Spleen (tissue), 11 donors: ENCODE data around the gene MBTPS1. TPM values are rescaled to one million over a fixed set of nuclear protein-coding genes. Genes with fewer than 3 reads are reported as not detected.

Source experiments
- DNase-seq: peaks from one replicate; pipeline ENCODE4 v3.0.0-alpha.2; 2020
- H3K27ac ChIP-seq, 8 donors: fragments of 200-600 bp; sonication (generic) in 7 of 8; 1 replicate in 4 of 8; 2 replicates in 4 of 8; pipeline versions ENCODE4 v1.5.0 to v1.8.0; 2016 to 2021; ENCODE audit warnings: inconsistent platforms in 4 of 8, mild to moderate bottlenecking in 4 of 8, moderate library complexity in 1 of 8
- H3K27me3 ChIP-seq, 7 donors: fragments of 200-600 bp; sonication (generic) in 6 of 7; replicated peaks in 1 of 7; 1 replicate in 4 of 7; 2 replicates in 3 of 7; pipeline versions ENCODE4 v1.5.0 to v1.8.0; 2016 to 2021; ENCODE audit warnings: inconsistent platforms in 3 of 7, mild to moderate bottlenecking in 1 of 7
- H3K36me3 ChIP-seq, 6 donors: fragments of 200-600 bp; sonication (generic) in 5 of 6; 1 replicate in 4 of 6; 2 replicates in 2 of 6; pipeline versions ENCODE4 v1.5.0 to v1.8.0; 2016 to 2021; ENCODE audit warnings: inconsistent platforms in 2 of 6
- H3K4me1 ChIP-seq, 6 donors: fragments of 200-600 bp; sonication (generic) in 5 of 6; 1 replicate in 3 of 6; 2 replicates in 3 of 6; pipeline versions ENCODE4 v1.5.0 to v1.8.0; 2016 to 2021; ENCODE audit warnings: inconsistent platforms in 3 of 6
- H3K4me3 ChIP-seq, 8 donors: fragments of 200-600 bp; sonication (generic) in 7 of 8; 1 replicate in 4 of 8; 2 replicates in 4 of 8; pipeline versions ENCODE4 v1.5.0 to v1.8.0; 2016 to 2021; ENCODE audit warnings: inconsistent platforms in 4 of 8, mild to moderate bottlenecking in 4 of 8, moderate library complexity in 2 of 8
- H3K9me3 ChIP-seq, 8 donors: fragments of 200-600 bp; sonication (generic) in 7 of 8; 1 replicate in 4 of 8; 2 replicates in 4 of 8; pipeline versions ENCODE4 v1.5.0 to v1.8.0; 2016 to 2021; ENCODE audit warnings: inconsistent platforms in 4 of 8
- POLR2A ChIP-seq, 3 donors: fragments of 450-650 bp; IDR thresholded peaks; one replicate each; pipeline ENCODE4 v1.5.1; 2017; ENCODE audit warnings: antibody characterized with exemption in 3 of 3, mild to moderate bottlenecking in 1 of 3
- POLR2AphosphoS5 ChIP-seq, 3 donors: sonication (generic); formaldehyde crosslinking; IDR thresholded peaks; one replicate each; pipeline ENCODE4 v1.5.1; 2017; ENCODE audit warnings: antibody characterized with exemption in 3 of 3
- WGBS, 5 donors: extraction: QIAGEN DNeasy Blood & Tissue Kit in 3 of 5; methylation state at CpG; one replicate each; pipeline versions ENCODE4 v1.1.5 to v1.1.7; 2013 to 2018; 5-methylcytosine and 5-hydroxymethylcytosine counted together
- intact Hi-C: fragments of 100-400 bp; cut with DNase I; formaldehyde crosslinking; loops from one replicate; pipeline ENCODE4 v1.15.0; 2023; ENCODE audit warnings: low total_unique reads
- polyA plus RNA-seq, 3 donors: library from polyadenylated mRNA; stranded (reverse); fragments of 200-250 nt; gene quantifications; one replicate each; pipeline ENCODE4 v1.2.1, GENCODE V29; 2013
- total RNA-seq, 7 donors: library from RNA; depleted of rRNA in 3 of 7; stranded (reverse); fragments of >200 nt in 3 of 7; fragmentation: NEBNext Ultra II Directional in 4 of 7; extraction: Animal tissue kit (Norgen Biotek cat#: 25700) in 4 of 7; gene quantifications; one replicate each; pipeline versions ENCODE4 v1.1.0 to v1.2.1, GENCODE V29; 2016 to 2021
- TF ChIP-seq, protein P1 (sequence below), 11 experiments: fragments of 200-600 bp in 7 of 11; fragments of 450-650 bp in 4 of 11; sonication (generic) in 4 of 11; IDR thresholded peaks in 8 of 11; conservative IDR thresholded peaks in 3 of 11; 1 replicate in 7 of 11; 2 replicates in 4 of 11; pipeline versions ENCODE4 v1.4.0 to v1.8.0; 2016 to 2021; ENCODE audit warnings: antibody characterized with exemption in 11 of 11, inconsistent platforms in 4 of 11, mild to moderate bottlenecking in 1 of 11
- donor health status: healthy with polysubstance abuse.
- donor health status: DM: no; HTN: no; CAD: no; lungs with moderate emphysema.
- donor health status: DM: no; HTN: no; CAD: no.
- donor health status: Bipolar disorder and iron deficiency.
- donor health status: healthy.
- donor health status: DM: no; HTN: no; CAD: no.
- donor health status: DM: yes; HTN: yes; CAD: no.

Gene MBTPS1
- total and polyA plus RNA-seq, 10 donors, result 34.5 to 121 (median 91.1) TPM

DNA sequence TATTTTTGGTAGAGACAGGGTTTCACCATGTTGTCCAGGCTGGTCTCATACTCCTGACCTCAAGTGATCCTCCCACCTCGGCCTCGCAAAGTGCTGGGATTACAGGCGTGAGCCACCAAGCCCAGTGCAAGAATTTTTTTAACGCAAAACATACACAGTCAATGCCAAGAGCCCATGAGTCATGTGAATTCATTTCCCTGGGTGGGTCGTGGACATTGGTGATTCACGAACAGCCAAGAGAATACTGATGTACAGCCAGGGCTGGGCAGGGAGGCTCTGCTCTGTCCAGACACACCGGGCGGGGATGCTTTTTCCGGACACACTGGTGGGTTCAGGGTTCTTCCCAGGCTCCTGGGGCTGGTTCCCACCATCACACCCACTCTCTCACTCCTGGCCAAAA is 91.9 kb downstream of the MBTPS1 start:
- Histone ChIP-seq H3K4me3 (no peak overlapping the region), H3K27me3 (peaks cover 0 to 66% (median 0%) of the 10 kb centered on the region in 7 donors), H3K9me3 (peaks cover 0 to 27% (median 17%) of the 10 kb centered on the region in 8 donors), H3K4me1 (peaks cover 0 to 10% (median 3%) of the 10 kb centered on the region in 6 donors), H3K27ac (no peak overlapping the region), H3K36me3 (no peaks in the 10 kb centered on the region)
- TF ChIP-seq POLR2A (IDR thresholded peaks at IDR 0.05) (no peak), POLR2AphosphoS5 (IDR thresholded peaks at IDR 0.05) (no peak)
- TF ChIP-seq, protein P1, sequence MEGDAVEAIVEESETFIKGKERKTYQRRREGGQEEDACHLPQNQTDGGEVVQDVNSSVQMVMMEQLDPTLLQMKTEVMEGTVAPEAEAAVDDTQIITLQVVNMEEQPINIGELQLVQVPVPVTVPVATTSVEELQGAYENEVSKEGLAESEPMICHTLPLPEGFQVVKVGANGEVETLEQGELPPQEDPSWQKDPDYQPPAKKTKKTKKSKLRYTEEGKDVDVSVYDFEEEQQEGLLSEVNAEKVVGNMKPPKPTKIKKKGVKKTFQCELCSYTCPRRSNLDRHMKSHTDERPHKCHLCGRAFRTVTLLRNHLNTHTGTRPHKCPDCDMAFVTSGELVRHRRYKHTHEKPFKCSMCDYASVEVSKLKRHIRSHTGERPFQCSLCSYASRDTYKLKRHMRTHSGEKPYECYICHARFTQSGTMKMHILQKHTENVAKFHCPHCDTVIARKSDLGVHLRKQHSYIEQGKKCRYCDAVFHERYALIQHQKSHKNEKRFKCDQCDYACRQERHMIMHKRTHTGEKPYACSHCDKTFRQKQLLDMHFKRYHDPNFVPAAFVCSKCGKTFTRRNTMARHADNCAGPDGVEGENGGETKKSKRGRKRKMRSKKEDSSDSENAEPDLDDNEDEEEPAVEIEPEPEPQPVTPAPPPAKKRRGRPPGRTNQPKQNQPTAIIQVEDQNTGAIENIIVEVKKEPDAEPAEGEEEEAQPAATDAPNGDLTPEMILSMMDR (IDR thresholded peaks at IDR 0.05 in 8 of 11, conservative IDR thresholded peaks at IDR 0.05 in 3 of 11), result no peak
- 76 to 88% (median 84%) methylated on average over 9 of the region's 9 CpGs for WGBS, 5 donors
- intact Hi-C loops, result no loop called here
- no peak for DNase-seq

DNA sequence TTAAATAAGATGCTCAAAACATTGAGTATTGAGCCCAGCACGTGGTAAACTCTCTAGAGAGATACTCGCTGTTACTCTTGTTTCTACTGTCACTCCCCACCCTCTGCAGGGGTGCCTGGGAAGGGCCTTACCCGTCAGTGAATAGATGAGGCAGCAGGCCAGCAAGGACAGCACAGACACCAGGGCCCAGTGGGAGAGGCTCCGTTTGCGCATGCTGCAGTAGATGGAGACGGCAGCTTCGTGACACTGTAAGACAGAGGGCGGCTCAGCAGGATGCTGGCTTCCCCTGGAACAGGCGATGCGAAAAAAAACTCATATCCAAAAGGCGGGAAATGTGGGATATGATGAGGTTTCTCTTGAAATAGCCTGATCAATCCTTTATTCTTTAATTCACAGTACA is 94.1 kb downstream of the MBTPS1 start:
- TF ChIP-seq, protein P1 (IDR thresholded peaks at IDR 0.05 in 8 of 11, conservative IDR thresholded peaks at IDR 0.05 in 3 of 11), result no peak
- TF ChIP-seq POLR2A (IDR thresholded peaks at IDR 0.05) (no peak), POLR2AphosphoS5 (IDR thresholded peaks at IDR 0.05) (no peak)
- DNase-seq, result no peak
- no peak overlapping the region for H3K4me3 ChIP-seq
- intact Hi-C loops, result no loop called here
- H3K4me1 ChIP-seq, result no peaks in the 10 kb centered on the region
- peaks cover 0 to 41% (median 17%) of the 10 kb centered on the region in 8 donors for H3K9me3 ChIP-seq
- WGBS, 5 donors, result 73 to 76% (median 75%) methylated on average over 9 to 11 of the region's 11 CpGs
- no peaks in the 10 kb centered on the region for H3K36me3 ChIP-seq
- H3K27ac ChIP-seq, result no peak overlapping the region
- H3K27me3 ChIP-seq, result peaks cover 0 to 53% (median 0%) of the 10 kb centered on the region in 7 donors

DNA sequence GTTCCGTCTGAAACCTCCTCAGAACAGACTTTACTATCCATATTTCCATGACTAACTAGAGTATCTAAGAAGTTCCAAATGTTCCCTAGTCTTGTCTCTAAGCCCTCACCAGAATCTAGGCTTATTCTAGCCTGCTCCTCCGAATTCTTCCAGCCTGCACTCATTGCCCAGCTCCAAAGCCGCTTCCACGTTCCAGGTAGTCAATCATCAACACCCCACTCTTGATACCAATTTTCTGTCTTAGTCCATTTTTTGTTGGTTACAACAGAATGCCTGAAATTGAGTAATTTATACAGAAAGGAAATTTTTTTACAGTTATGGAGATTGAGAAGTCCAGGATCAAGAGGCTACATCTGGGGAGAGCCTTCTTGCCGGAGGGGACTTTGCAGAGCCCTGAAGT is 95.3 kb downstream of the MBTPS1 start:
- no peak for TF ChIP-seq POLR2AphosphoS5 (IDR thresholded peaks at IDR 0.05)
- TF ChIP-seq POLR2A (IDR thresholded peaks at IDR 0.05), result no peak
- TF ChIP-seq, protein P1 (IDR thresholded peaks at IDR 0.05 in 8 of 11, conservative IDR thresholded peaks at IDR 0.05 in 3 of 11), result no peak
- H3K27me3 ChIP-seq, result peaks cover 0 to 43% (median 0%) of the 10 kb centered on the region in 7 donors
- H3K27ac ChIP-seq, result no peak overlapping the region
- H3K36me3 ChIP-seq, result no peaks in the 10 kb centered on the region
- H3K4me1 ChIP-seq, result no peaks in the 10 kb centered on the region
- H3K4me3 ChIP-seq, result no peak overlapping the region
- DNase-seq, result no peak
- H3K9me3 ChIP-seq, result peaks cover 0 to 41% (median 17%) of the 10 kb centered on the region in 8 donors
- 80 to 91% (median 86%) methylated on average over 5 of the region's 5 CpGs for WGBS, 5 donors
- intact Hi-C loops, result no loop called here

DNA sequence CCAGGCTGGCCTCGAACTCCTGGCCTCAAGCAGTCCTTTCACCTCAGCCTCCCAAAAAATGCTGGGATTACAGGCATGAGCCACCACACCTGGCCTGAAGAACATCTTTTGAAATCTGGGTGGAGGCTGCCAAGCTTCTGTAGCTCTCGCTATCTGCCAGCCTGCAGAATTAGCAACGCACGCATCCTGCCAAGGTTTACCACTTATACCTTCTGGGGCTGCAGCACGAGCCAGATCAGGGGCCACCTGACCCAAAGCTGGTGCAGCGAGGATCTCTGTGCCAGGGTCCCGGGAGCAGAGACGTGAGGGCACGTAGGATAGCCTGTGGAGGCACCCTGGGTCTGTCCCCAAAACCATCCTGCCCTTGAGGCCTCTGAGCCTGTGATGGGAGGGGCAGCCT is 96.4 kb downstream of the MBTPS1 start:
- WGBS, 5 donors, result 84 to 95% (median 87%) methylated on average over 6 to 9 of the region's 9 CpGs

More for the DNA sequence above, 96.4 kb downstream of the MBTPS1 start:
- no peaks in the 10 kb centered on the region for H3K4me1 ChIP-seq
- TF ChIP-seq POLR2AphosphoS5 (IDR thresholded peaks at IDR 0.05), result no peak
- TF ChIP-seq, protein P1 (IDR thresholded peaks at IDR 0.05 in 8 of 11, conservative IDR thresholded peaks at IDR 0.05 in 3 of 11), result no peak
- no peak for TF ChIP-seq POLR2A (IDR thresholded peaks at IDR 0.05)
- intact Hi-C loops, result no loop called here
- H3K27ac ChIP-seq, result no peak overlapping the region
- H3K4me3 ChIP-seq, result no peak overlapping the region
- peaks cover 0 to 43% (median 0%) of the 10 kb centered on the region in 7 donors for H3K27me3 ChIP-seq
- no peaks in the 10 kb centered on the region for H3K36me3 ChIP-seq
- peaks cover 0 to 41% (median 17%) of the 10 kb centered on the region in 8 donors for H3K9me3 ChIP-seq
- no peak for DNase-seq
